ENCODE measurements around the gene PARD6A. TPM values are rescaled to one million over a fixed set of nuclear protein-coding genes. Genes with fewer than 3 reads are reported as not detected.
"Not testable (repeated sequence)": the region's sequence is repeated elsewhere in the genome, so short reads cannot be mapped to it uniquely, and the experiment has no call there.

Gene PARD6A
- total RNA-seq, 1 donor from 2014 or later: 0.69 TPM

DNA sequence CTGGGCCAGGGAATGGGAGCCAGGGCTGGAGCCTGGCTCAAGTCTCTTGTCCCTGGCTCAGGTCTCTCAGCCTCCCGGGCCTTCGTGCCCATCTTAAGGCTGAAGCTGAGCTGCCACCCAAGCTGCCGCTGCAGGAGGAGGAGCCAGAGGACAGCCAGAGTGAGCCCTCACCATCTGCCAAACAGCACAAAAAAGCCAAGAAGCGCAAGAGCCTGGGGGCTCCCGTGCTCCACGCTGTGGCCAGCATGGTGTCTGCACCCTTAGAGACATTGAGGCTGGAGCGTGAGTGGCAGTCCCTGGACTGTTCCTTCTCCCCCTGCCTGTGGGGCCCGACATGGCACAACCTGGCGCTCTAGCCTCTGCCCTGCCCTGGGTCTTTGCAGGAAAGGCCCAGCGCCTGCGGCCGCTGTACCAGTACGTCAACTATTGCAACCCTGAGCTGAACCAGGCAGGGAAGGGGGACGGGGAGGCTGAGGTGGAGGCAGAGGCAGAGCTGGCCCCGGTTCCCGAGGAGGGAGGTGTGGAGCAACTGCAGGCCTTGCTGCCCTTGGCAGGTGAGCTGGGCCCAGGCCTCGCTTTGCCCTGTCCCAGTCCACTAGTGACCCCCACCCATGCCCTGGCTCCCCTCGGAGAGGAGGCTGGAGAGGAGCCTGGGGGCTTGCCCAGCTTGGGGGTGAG lies 7.2 kb downstream of the PARD6A start:
- DNase-seq: peak; percentile 89

DNA sequence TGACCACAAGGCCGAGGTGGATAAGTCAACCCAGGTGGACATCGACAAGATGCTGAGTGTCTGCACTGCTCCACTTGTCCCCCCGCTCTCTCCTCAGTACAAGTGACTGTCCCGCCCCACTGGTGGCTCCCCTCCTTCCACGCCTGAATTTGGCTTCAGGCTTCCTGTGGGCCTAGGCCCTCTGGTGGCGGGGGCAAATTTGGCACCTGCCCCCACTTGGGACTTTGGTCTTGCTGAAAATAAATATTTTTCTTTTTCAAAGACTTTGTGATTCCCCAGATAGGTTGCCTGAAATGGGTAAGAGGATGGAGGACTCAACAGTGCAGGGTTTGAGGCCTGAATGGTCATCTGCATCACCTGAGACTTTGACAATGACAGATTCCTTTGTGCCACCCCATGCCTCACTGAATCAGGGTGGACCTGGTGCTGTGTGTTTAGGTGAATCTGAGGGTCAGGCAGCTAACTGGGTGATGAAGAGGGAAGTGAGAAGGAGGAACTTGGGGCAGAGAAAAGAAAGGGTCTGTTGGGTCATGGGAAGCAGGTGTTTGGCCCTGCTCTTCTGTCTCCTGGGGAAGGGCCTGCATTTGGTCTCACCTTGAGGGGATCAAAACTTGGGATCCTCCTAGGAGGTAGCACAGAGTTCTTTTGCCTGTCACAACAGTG lies 7.9 kb downstream of the PARD6A start:
- DNase-seq: no peak

DNA sequence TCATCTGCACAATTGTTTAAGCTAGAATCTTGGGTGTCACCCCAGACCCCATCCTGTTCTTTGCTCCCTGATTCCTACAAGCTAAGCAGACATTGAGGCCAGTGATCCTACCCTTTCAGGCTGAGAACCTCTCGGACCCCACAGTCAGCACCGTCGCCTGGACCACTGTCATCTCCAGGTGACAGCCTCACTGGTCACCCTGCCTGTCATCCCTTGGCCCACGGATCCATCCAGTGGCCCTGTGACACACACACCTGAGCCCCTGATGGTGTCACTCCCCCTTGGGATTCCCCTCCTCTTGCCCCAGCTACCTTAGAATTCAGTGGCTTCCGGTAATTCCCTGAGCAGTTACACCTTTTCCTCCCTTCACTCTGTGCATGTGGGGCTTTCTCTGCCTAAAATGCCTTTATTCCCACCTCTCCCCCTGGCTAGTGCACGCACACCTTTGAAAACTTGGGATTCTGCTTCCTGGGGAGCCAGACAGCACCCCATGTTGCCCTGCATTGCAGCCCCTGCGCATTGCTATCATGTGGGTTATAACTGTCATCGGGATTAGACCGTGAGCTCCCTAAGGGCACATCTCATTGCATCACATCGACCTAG lies 8.8 kb downstream of the PARD6A start:
- DNase-seq: no peak

DNA sequence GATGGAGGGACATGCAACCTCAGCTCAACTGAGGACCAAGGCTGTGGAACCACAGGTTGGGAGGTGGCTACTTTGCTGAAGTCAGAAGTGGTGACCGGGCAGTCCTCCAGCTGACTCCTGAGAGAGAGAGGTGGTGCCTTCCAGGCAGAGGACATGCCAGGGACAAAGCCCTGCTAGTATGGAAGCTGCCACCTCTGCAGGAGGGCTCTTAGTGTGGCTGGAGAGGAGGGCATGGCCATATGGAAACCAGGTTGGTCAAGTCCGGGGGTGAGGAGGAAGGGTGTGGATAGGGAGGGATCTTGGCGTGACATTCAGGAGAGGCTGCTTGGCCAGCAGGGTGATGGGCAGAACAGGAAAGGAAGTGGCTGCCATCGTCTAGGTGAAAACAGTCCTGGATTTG lies 11.5 kb downstream of the PARD6A start:
- DNase-seq: no peak

- DNase-seq: peak; percentile 27
Observed at GRCh38 chr16:67672739-67673662, 12.2 kb downstream of the PARD6A start.

GRCh38 chr16:67673712-67674580 lies 13.2 kb downstream of the PARD6A start:
- DNase-seq: peak; percentile 51

- DNase-seq: no peak
Observed at GRCh38 chr16:67674851-67675578, 14.3 kb downstream of the PARD6A start.

DNA sequence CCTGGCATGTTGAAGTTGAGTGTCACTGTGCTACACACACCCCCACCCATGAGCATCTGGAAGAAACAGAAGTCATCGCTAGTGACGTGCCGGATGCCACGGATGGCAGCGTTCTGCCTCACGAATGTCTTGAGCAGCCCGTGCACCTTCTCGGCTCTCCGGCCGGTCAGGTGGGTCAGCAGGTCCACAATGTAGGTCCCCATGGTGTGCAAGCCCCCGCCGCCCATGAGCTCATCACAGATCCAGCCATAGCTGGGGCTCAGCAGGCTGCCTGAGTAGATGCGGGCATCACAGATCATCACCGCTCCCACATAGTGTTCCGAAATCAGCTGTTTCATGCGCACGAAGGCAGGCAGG lies 14.8 kb downstream of the PARD6A start:
- DNase-seq: no peak

GRCh38 chr16:67675999-67676398 lies 15.2 kb downstream of the PARD6A start:
- DNase-seq: no peak

GRCh38 chr16:67676516-67676915 lies 15.8 kb downstream of the PARD6A start:
- no peak for DNase-seq

GRCh38 chr16:67676939-67677338 lies 16.2 kb downstream of the PARD6A start:
- no peak for DNase-seq

DNA sequence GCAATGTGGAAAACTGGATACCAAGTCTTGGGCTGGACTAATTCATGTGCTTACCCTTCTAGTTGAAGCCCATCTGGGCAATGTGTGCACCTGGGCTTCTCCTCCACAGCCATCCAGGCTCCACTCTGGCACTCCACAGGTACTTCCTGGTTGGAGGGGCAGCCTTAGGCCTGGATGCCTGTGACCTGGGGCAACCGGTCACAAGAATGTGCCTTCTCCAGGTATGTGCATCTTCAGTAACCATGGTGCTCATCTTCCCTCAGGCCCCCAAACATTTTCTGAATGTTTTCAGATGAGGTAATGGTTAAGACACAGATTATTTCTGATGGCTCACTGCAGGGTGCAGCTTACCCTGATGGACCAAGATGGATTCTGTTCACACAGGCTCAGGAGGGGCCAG lies 17.0 kb downstream of the PARD6A start:
- no peak for DNase-seq

- no peak for DNase-seq
Observed at GRCh38 chr16:67678354-67679023, 17.7 kb downstream of the PARD6A start.

DNA sequence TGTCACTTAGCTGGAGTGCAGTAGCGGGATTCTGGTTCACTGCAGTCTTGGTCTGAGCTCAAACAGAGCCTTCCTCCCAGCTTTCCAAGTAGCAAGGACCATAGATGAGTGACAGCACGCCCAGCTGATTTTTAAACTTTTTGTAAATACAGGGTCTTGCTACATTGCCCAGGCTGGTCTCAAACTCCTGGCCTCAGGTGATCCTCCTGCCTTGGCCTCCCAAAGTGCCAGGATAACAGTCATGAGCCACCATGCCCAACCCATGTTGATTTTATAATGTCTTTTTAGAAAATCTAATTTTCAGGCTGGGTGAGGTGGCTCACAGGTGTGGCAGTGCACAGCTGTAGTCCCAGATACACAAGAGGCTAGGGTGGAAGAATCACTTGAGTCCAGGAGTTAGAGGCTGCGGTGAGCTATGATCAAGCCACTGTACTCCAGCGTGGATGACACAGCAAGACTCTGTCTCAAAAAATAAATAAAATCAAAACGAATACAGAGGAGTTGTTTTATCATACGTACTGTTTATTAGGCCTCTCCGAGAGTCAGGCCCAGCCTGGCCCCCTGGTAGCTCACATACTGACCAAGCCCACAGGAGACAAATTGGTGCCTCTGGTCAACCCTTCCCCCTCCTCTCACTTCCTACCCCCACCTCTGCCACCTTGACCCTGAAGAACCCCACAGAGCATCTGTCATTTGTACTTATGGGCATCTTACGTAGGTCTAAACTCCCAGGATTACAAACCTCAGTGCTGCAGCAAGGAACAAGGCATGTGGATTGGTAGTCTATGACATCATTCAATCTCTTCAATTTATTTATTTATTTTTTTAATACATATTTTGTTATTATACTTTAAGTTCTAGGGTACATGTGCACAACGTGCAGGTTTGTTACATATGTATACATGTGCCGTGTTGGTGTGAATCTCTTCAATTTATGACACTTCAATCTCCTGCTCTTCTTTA lies 19.5 kb downstream of the PARD6A start:
- no peak for DNase-seq

- no peak for DNase-seq
Observed at GRCh38 chr16:67683767-67684166, 23.0 kb downstream of the PARD6A start.

GRCh38 chr16:67685388-67686112 lies 24.8 kb downstream of the PARD6A start:
- DNase-seq: no peak

GRCh38 chr16:67693517-67694285 lies 32.9 kb downstream of the PARD6A start:
- DNase-seq: not testable (repeated sequence)

- DNase-seq: no peak
Observed at GRCh38 chr16:67694611-67695010, 33.9 kb downstream of the PARD6A start.

Measured in skin of body (tissue), 2 donors.